Measurements from ENCODE around the gene FAM237B. TPM values are rescaled to one million over a fixed set of nuclear protein-coding genes. Genes with fewer than 3 reads are reported as not detected.

The FAM237B gene
- total RNA-seq, 3 donors from 2014 or later: not detected

- peaks cover 1% of the 10 kb centered on the region for H3K27me3 Mint-ChIP-seq (ENCODE audit: low read depth)
- no peaks in the 10 kb centered on the region for H3K9me3 Mint-ChIP-seq
- no peak for DNase-seq
- no peaks in the 10 kb centered on the region for H3K36me3 Mint-ChIP-seq (ENCODE audit: insufficient read depth)
- no peaks in the 10 kb centered on the region for H3K4me1 Mint-ChIP-seq (ENCODE audit: low read depth)
- ATAC-seq: no peak
- no peak overlapping the region for H3K4me3 Mint-ChIP-seq
Measured at GRCh38 chr7:90269163-90269562, 51.9 kb downstream of the FAM237B start.

DNA sequence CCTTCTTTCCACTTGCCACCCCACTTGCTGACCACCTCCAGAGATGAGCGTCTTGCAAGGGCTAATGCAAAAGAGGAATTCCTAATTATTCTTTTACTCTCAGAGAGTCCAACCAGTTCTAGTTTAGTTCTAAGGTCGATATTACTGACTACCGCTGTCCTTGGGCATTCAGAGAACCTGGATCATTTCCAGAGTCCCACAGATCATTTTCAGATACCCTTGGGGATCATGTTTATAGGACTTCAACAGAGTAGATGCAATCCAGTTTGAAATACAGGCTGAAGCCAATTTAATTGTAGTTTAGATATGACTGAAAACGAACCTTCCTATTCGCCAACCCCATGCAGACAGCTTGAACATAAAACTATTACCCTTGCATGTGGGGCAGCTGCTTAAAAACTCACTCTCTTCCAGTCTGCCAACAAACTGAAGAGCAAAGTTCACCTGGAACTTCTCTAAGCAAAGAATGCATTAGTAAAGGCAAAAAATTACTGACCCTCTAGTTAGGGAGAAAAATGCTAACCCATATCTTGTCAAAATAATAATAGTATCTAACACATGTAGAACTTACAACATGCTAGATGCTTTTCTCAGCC, 53.7 kb downstream of the FAM237B start:
- H3K36me3 Mint-ChIP-seq (ENCODE audit: insufficient read depth): no peaks in the 10 kb centered on the region
- ATAC-seq (no peak), DNase-seq (no peak)
- H3K9me3 Mint-ChIP-seq: no peaks in the 10 kb centered on the region
- H3K4me1 Mint-ChIP-seq (ENCODE audit: low read depth): no peaks in the 10 kb centered on the region
- H3K27me3 Mint-ChIP-seq (ENCODE audit: low read depth): peaks cover 1% of the 10 kb centered on the region
- H3K4me3 Mint-ChIP-seq: no peak overlapping the region

DNA sequence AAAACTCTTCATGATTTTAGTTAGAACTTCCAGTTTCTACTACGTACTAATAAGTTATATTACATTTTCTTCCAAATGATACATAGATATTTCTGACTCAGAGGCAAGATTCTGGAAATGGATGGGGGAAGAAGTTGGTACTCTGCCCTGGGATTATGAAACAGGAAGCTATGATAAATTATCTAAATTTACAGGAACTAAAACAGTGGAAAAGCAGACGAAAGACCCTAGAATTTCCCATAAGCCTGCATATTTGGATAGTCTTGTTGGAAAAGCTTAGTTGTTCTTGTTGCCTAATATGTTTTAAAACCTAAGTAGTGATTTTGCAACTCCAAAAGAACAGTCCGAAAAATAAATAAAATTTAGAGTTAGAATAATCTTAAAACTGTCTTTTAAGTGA, 54.3 kb downstream of the FAM237B start:
- ATAC-seq: no peak
- H3K9me3 Mint-ChIP-seq: no peaks in the 10 kb centered on the region
- H3K4me3 Mint-ChIP-seq: no peak overlapping the region

More for the DNA sequence above, 54.3 kb downstream of the FAM237B start:
- no peaks in the 10 kb centered on the region for H3K36me3 Mint-ChIP-seq (ENCODE audit: insufficient read depth)
- no peaks in the 10 kb centered on the region for H3K4me1 Mint-ChIP-seq (ENCODE audit: low read depth)
- DNase-seq: no peak
- H3K27me3 Mint-ChIP-seq (ENCODE audit: low read depth): peaks cover 1% of the 10 kb centered on the region

Other genes with a start within 250 kb of the FAM237B start
- under 1 TPM in 2 of 3 donors, not detected in 1; 0.16 to 0.66 TPM for gene STEAP1, start 166.8 kb downstream of the FAM237B start, total RNA-seq
- under 1 TPM in 2 of 3 donors, not detected in 1; 0.08 to 0.14 TPM for gene STEAP2, start 109.6 kb downstream of the FAM237B start, total RNA-seq
- under 1 TPM in 1 of 3 donors, not detected in 2; 0.20 TPM for gene CFAP69, start 76.1 kb downstream of the FAM237B start, total RNA-seq
- 10 to 100 TPM; 39.9 to 43.1 (median 42.4) TPM for gene GTPBP10, start 25.4 kb upstream of the FAM237B start, total RNA-seq
- 1 to 10 TPM; 1.1 to 2.3 (median 1.6) TPM for gene CLDN12, start 82.2 kb upstream of the FAM237B start, total RNA-seq
- gene PTTG1IP2, start 148.3 kb upstream of the FAM237B start, total RNA-seq: not detected